NCI-H2227 (cell line): ENCODE data around the gene RARS1.

Experiments used
- DNase-seq: peaks from one replicate; lab custom pipeline; 2025; ENCODE audit not compliant: unreplicated experiment; lab: John Stamatoyannopoulos, UW

RARS1 gene

GRCh38 chr5:168486136-168486879 lies at the start of gene RARS1:
RARS1 (plus strand) TSS chr5:168486471; CDS start chr5:168486499, 28 bp downstream.
- peak; percentile 92 for DNase-seq

GRCh38 chr5:168438349-168438748 lies 47.9 kb upstream of the RARS1 start:
- DNase-seq = no peak

GRCh38 chr5:168443533-168443932 lies 42.7 kb upstream of the RARS1 start:
- no peak for DNase-seq

GRCh38 chr5:168443950-168444700 lies 42.1 kb upstream of the RARS1 start:
- no peak for DNase-seq

- DNase-seq = peak; percentile 45
Measured at GRCh38 chr5:168446983-168447619, 39.2 kb upstream of the RARS1 start.

GRCh38 chr5:168447808-168448207 lies 38.5 kb upstream of the RARS1 start:
- no peak for DNase-seq

- DNase-seq = no peak
Measured at GRCh38 chr5:168449166-168449565, 37.1 kb upstream of the RARS1 start.

GRCh38 chr5:168451565-168451964 lies 34.7 kb upstream of the RARS1 start:
- DNase-seq = no peak

- DNase-seq = no peak
Measured at GRCh38 chr5:168455201-168455600, 31.1 kb upstream of the RARS1 start.

- DNase-seq = no peak
Measured at GRCh38 chr5:168457542-168457941, 28.7 kb upstream of the RARS1 start.

GRCh38 chr5:168460606-168461005 lies 25.7 kb upstream of the RARS1 start:
- DNase-seq = no peak

- DNase-seq = no peak
Measured at GRCh38 chr5:168463081-168463480, 23.2 kb upstream of the RARS1 start.

GRCh38 chr5:168464214-168464613 lies 22.1 kb upstream of the RARS1 start:
- DNase-seq = no peak

- DNase-seq = no peak
Measured at GRCh38 chr5:168464641-168465040, 21.6 kb upstream of the RARS1 start.

GRCh38 chr5:168467755-168468330 lies 18.4 kb upstream of the RARS1 start:
- DNase-seq = no peak

- no peak for DNase-seq
Measured at GRCh38 chr5:168468836-168469235, 17.4 kb upstream of the RARS1 start.

- DNase-seq = no peak
Measured at GRCh38 chr5:168469816-168470215, 16.5 kb upstream of the RARS1 start.

GRCh38 chr5:168471785-168472184 lies 14.5 kb upstream of the RARS1 start:
- no peak for DNase-seq

- no peak for DNase-seq
Measured at GRCh38 chr5:168472329-168472728, 13.9 kb upstream of the RARS1 start.

- DNase-seq = no peak
Measured at GRCh38 chr5:168474319-168474718, 12.0 kb upstream of the RARS1 start.

- no peak for DNase-seq
Measured at GRCh38 chr5:168477060-168477459, 9.2 kb upstream of the RARS1 start.

GRCh38 chr5:168479166-168479565 lies 7.1 kb upstream of the RARS1 start:
- DNase-seq = no peak
